Measurements from ENCODE around the gene PTPRJ.

GRCh38 chr11:48109046-48109666, 128.8 kb downstream of the PTPRJ start:
- peak in 2 of 3 experiments; percentile 15 to 47 for TF ChIP-seq CTCF (IDR thresholded peaks at IDR 0.05)
- TF ChIP-seq POLR2A (IDR thresholded peaks at IDR 0.05) = no peak
